Inferior parietal cortex (tissue), 1 donor: ENCODE measurements around the gene UBE2O.
A peak's percentile ranks its signal among the peaks of the same experiment; 100 is the strongest.

Experiments
- DNase-seq: peaks from one replicate; pipeline ENCODE4 v3.0.0-alpha.2; 2016; ENCODE audit errors: extremely low spot score

UBE2O gene

GRCh38 chr17:76485569-76485968 lies 32.6 kb upstream of the UBE2O start:
- DNase-seq = peak; percentile 44

GRCh38 chr17:76484228-76484725 lies 31.3 kb upstream of the UBE2O start:
- no peak for DNase-seq

- DNase-seq = no peak
These were observed 28.2 kb upstream of the UBE2O start for GRCh38 chr17:76481071-76481655.

GRCh38 chr17:76480632-76481031 lies 27.7 kb upstream of the UBE2O start:
- DNase-seq = no peak

GRCh38 chr17:76479515-76480060 lies 26.6 kb upstream of the UBE2O start:
- DNase-seq = no peak

- DNase-seq = no peak
These were observed 26.0 kb upstream of the UBE2O start for GRCh38 chr17:76478730-76479514.

- DNase-seq = no peak
These were observed 25.1 kb upstream of the UBE2O start for GRCh38 chr17:76478097-76478496.

GRCh38 chr17:76477576-76477975 lies 24.6 kb upstream of the UBE2O start:
- DNase-seq = no peak

- DNase-seq = no peak
These were observed 23.8 kb upstream of the UBE2O start for GRCh38 chr17:76476736-76477135.

GRCh38 chr17:76475302-76475701 lies 22.4 kb upstream of the UBE2O start:
- no peak for DNase-seq

- no peak for DNase-seq
These were observed 21.9 kb upstream of the UBE2O start for GRCh38 chr17:76474894-76475293.

- no peak for DNase-seq
These were observed 21.3 kb upstream of the UBE2O start for GRCh38 chr17:76474238-76474637.

GRCh38 chr17:76473541-76473985 lies 20.6 kb upstream of the UBE2O start:
- DNase-seq = no peak

- no peak for DNase-seq
These were observed 19.8 kb upstream of the UBE2O start for GRCh38 chr17:76472726-76473125.

- no peak for DNase-seq
These were observed 19.3 kb upstream of the UBE2O start for GRCh38 chr17:76472258-76472645.

- no peak for DNase-seq
These were observed 18.7 kb upstream of the UBE2O start for GRCh38 chr17:76471498-76472257.

- DNase-seq = no peak
These were observed 17.2 kb upstream of the UBE2O start for GRCh38 chr17:76469991-76470739.

- no peak for DNase-seq
These were observed 16.4 kb upstream of the UBE2O start for GRCh38 chr17:76469076-76469990.

GRCh38 chr17:76468634-76469010 lies 15.7 kb upstream of the UBE2O start:
- no peak for DNase-seq

GRCh38 chr17:76467809-76468633 lies 15.1 kb upstream of the UBE2O start:
- DNase-seq = no peak
